HepG2 (cell line): ENCODE measurements around the gene ATG4B. TPM values are rescaled to one million over a fixed set of nuclear protein-coding genes. Genes with fewer than 3 reads are reported as not detected.

Source experiments
- ARID3A ChIP-seq: IDR thresholded peaks from 2 replicates; pipeline ENCODE4 v1.6.1; 2012; ENCODE audit warnings: low read depth, low read length, improper control_type of control experiment
- ESRRA ChIP-seq: sonication (generic); formaldehyde crosslinking; IDR thresholded peaks from 2 replicates; pipeline ENCODE4 v1.5.1; 2020; ENCODE audit warnings: mild to moderate bottlenecking, low read depth, missing genetic modification reagents
- MTERF4 ChIP-seq: sonication (generic); formaldehyde crosslinking; IDR thresholded peaks from 2 replicates; pipeline ENCODE4 v1.8.0; 2023; ENCODE audit warnings: mild to moderate bottlenecking, missing genetic modification reagents
- MTF2 ChIP-seq: sonication (generic); formaldehyde crosslinking; IDR thresholded peaks from 2 replicates; pipeline ENCODE4 v1.5.0; 2020; ENCODE audit warnings: missing genetic modification reagents, borderline replicate concordance
- MYC ChIP-seq: sonication (generic); formaldehyde crosslinking; IDR thresholded peaks from 2 replicates; pipeline ENCODE4 v1.9.0; 2021; ENCODE audit warnings: missing genetic modification reagents, borderline replicate concordance
- NFAT5 ChIP-seq: sonication (generic); formaldehyde crosslinking; IDR thresholded peaks from 2 replicates; pipeline ENCODE4 v1.4.0; 2020; ENCODE audit warnings: missing genetic modification reagents
- PHF20 ChIP-seq: sonication (generic); formaldehyde crosslinking; IDR thresholded peaks from 2 replicates; pipeline ENCODE4 v1.5.0; 2020; ENCODE audit warnings: mild to moderate bottlenecking, missing genetic modification reagents
- RELA ChIP-seq: sonication (generic); formaldehyde crosslinking; IDR thresholded peaks from 2 replicates; pipeline ENCODE4 v1.4.0; 2020; ENCODE audit warnings: missing genetic modification reagents
- SP2 ChIP-seq: sonication (generic); formaldehyde crosslinking; IDR thresholded peaks from 2 replicates; pipeline ENCODE4 v1.5.1; 2020; ENCODE audit warnings: mild to moderate bottlenecking, missing genetic modification reagents
- SPEN ChIP-seq: sonication (generic); formaldehyde crosslinking; IDR thresholded peaks from 2 replicates; pipeline ENCODE4 v1.5.1; 2020; ENCODE audit warnings: low read depth, mild to moderate bottlenecking, missing genetic modification reagents
- TBX3 ChIP-seq: fragments of 450-650 bp; IDR thresholded peaks from 2 replicates; pipeline ENCODE4 v1.6.1; 2017; ENCODE audit warnings: antibody characterized with exemption, mild to moderate bottlenecking, inconsistent platforms, borderline replicate concordance
- ZKSCAN8 ChIP-seq: IDR thresholded peaks from 2 replicates; pipeline ENCODE4 v1.6.1; 2016; ENCODE audit warnings: borderline replicate concordance, missing genetic modification reagents, missing compliant biosample characterization
- ZNF362 ChIP-seq: sonication (generic); formaldehyde crosslinking; IDR thresholded peaks from 2 replicates; pipeline ENCODE4 v1.4.0; 2020; ENCODE audit warnings: missing genetic modification reagents, mild to moderate bottlenecking, borderline replicate concordance
- ZSCAN31 ChIP-seq: sonication (generic); formaldehyde crosslinking; IDR thresholded peaks from 2 replicates; pipeline ENCODE4 v1.5.0; 2020; ENCODE audit warnings: low read depth, mild to moderate bottlenecking, missing genetic modification reagents
- ZXDC ChIP-seq: sonication (generic); formaldehyde crosslinking; IDR thresholded peaks from 2 replicates; pipeline ENCODE4 v1.5.0; 2020; ENCODE audit warnings: mild to moderate bottlenecking, missing genetic modification reagents
- polyA plus RNA-seq, 8 experiments: library from polyadenylated mRNA; depleted of rRNA in 3 of 8; stranded (reverse) in 7 of 8; unstranded in 1 of 8; fragments of >200 nt; fragmentation: Illumina TruSeq in 4 of 8; extraction: Trizol in 4 of 8; gene quantifications; 2 replicates each; pipeline versions ENCODE4 v1.2.1 to v1.2.3, GENCODE V29; 2011 to 2016; ENCODE audit warnings: low read depth in 4 of 8, missing spikeins in 1 of 8, mixed read lengths in 1 of 8; ENCODE audit not compliant: insufficient read depth in 1 of 8
- total RNA-seq, 5 experiments: library from RNA; depleted of rRNA; stranded (reverse); fragments of >200 nt; fragmentation: Illumina TruSeq; extraction: Trizol; gene quantifications; 2 replicates each; pipeline ENCODE4 v1.2.3, GENCODE V29; 2016; ENCODE audit warnings: low read depth in 1 of 5

Gene ATG4B
- total and polyA plus RNA-seq, 2 of the 13 experiments (the other 11 are each of a cell fraction or from before 2014, with no cell fraction given), result 95.5 to 239 TPM

- TF ChIP-seq ZSCAN31 (CRISPR knock-in tag) (peak; percentile 9; the same call in 1 of the 2 replicates), RELA (CRISPR knock-in tag) (0 out of 2 replicates have a peak, but pooled peaks have one; percentile 50), SP2 (CRISPR knock-in tag) (0 out of 2 replicates have a peak, but pooled peaks have one; percentile 41), PHF20 (CRISPR knock-in tag) (no peak), ARID3A (no peak), MYC (CRISPR knock-in tag) (peak; percentile 87; the same call in 1 of the 2 replicates), MTERF4 (peak; percentile 98; the same call in 1 of the 2 replicates), ZKSCAN8 (CRISPR knock-in tag) (no peak), TBX3 (no peak; the same call in 1 of the 2 replicates), ZXDC (CRISPR knock-in tag) (no peak), SPEN (CRISPR knock-in tag) (peak; percentile 90; the same call in 1 of the 2 replicates), ZNF362 (CRISPR knock-in tag) (no peak), ESRRA (CRISPR knock-in tag) (peak; percentile 92), MTF2 (CRISPR knock-in tag) (peak; percentile 85; the same call in 1 of the 2 replicates), NFAT5 (CRISPR knock-in tag) (0 out of 2 replicates have a peak, but pooled peaks have one; percentile 21)
Observed at GRCh38 chr2:241645056-241645914, 7.8 kb downstream of the ATG4B start (continued).
